ENCODE measurements around the gene SENP1. TPM values are rescaled to one million over a fixed set of nuclear protein-coding genes. Genes with fewer than 3 reads are reported as not detected.

SENP1 gene
- total RNA-seq, 4 donors from 2014 or later, result 14.3 to 19.4 (median 17.3) TPM

DNA sequence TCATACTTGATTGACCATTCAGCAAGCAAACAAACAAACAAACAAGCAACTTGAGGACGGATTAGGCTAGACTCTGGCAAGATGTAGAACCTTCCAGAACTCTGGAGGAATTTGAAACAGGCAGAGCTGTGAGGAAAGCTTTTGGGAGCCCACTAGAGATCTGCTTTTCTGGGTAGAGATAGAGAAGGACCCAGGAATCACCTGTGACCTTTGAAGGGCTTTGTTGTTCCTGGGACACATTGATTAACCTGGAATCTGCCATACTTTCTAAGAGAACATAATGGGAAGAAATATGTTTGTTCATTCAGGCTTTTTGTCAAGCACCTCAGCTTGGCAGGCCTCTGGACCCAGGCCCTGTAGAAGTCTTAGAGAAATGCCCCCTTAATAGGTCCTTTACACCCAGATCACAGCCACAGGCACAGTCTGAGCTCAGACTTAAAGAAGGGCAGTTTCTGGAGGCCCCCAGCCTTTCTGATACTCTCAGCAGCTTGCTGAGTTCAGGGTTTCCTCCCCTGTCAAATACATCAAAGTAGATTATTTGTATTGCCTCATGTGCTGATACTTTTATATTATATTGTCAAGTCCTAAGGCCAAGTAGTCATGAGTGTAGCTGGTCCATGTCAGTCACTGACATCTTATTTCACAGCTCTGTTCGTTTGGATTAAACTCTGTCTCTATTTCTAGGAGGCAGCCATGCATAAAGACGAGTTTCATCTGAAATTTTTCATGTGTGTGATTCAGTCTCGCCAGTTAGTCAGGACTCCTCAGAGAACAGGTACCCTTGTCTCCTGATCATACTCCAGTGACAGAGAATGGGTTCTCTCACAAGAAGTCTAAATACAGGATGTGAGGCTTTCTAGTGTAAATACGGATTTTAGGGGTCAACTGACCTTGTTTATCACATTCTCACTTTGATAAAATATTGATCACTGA lies 1.1 kb upstream of the SENP1 start:
- 80% methylated on average over 5 of the region's 5 CpGs for WGBS, 2 donors
- intact Hi-C loops (cut with DNase I; ENCODE audit: low total_unique reads), result no loop called here
- DNase-seq (ENCODE audit: low spot score in 2 of 2), result no peak
- TF ChIP-seq, protein P1, sequence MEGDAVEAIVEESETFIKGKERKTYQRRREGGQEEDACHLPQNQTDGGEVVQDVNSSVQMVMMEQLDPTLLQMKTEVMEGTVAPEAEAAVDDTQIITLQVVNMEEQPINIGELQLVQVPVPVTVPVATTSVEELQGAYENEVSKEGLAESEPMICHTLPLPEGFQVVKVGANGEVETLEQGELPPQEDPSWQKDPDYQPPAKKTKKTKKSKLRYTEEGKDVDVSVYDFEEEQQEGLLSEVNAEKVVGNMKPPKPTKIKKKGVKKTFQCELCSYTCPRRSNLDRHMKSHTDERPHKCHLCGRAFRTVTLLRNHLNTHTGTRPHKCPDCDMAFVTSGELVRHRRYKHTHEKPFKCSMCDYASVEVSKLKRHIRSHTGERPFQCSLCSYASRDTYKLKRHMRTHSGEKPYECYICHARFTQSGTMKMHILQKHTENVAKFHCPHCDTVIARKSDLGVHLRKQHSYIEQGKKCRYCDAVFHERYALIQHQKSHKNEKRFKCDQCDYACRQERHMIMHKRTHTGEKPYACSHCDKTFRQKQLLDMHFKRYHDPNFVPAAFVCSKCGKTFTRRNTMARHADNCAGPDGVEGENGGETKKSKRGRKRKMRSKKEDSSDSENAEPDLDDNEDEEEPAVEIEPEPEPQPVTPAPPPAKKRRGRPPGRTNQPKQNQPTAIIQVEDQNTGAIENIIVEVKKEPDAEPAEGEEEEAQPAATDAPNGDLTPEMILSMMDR (IDR thresholded peaks at IDR 0.05), result no peak
- no peak for TF ChIP-seq POLR2A (IDR thresholded peaks at IDR 0.05)
- no peak overlapping the region for H3K4me3 ChIP-seq (ENCODE audit: low read depth, poor library complexity, severe bottlenecking)

DNA sequence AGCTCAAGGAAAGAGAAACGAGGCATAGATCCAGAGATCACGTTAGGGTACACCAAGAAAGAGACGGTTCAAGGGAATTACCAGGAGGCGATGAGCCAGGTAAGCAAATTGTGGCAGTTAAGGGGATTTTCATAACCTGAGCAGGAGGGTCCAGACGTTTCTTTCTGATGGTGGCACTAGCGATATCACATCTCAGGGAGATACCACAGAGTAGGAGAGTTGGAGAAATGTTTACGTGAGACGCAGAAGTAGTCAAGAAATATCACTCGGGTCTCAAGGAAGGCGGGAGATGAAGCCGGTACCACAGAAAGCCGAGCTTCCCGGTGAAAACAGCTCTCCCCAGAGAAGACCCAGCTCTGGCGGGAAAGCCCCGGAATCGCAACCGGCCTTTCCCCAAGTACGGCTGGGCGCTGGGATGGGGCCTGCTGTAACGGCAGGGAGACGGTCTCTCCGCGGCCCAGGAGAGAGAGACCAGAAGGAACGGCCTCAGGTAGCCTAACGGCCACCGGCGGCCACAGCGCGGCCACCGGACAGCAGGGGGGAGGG lies 485 bp downstream of the SENP1 start:
- H3K4me3 ChIP-seq (ENCODE audit: low read depth, poor library complexity, severe bottlenecking), result peak overlapping the region; percentile 94
- intact Hi-C loops (cut with DNase I; ENCODE audit: low total_unique reads), result no loop called here
- no peak for TF ChIP-seq POLR2A (IDR thresholded peaks at IDR 0.05)
- TF ChIP-seq, protein P1 (IDR thresholded peaks at IDR 0.05), result no peak
- 0% methylated on average over 24 to 27 of the region's 30 CpGs for WGBS, 2 donors
- peak; percentile 16 to 87 for DNase-seq (ENCODE audit: low spot score in 2 of 2)

DNA sequence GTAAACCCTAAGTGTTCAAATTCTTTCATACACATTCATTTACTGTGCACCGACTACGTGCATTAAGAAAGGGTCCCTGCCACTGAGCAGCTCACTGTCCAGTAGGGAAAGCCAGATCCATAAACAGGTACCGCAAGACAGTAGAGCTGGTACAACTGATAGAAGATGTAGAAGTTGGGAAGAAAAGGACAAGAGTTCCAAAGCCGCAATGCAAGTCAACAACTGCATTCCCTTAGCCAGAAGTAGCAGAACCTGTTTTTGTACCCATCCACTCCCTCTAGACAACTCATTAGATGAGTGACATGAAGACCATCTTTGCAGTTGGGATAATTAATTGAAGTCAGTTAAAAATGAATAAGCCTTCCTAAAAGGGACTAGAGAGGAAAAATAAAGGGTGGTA lies 1.3 kb downstream of the SENP1 start:
- TF ChIP-seq, protein P1 (IDR thresholded peaks at IDR 0.05), result no peak
- no peak for TF ChIP-seq POLR2A (IDR thresholded peaks at IDR 0.05)
- WGBS, 2 donors, result 54 to 55% methylated on average over 4 of the region's 4 CpGs
- no peak for DNase-seq (ENCODE audit: low spot score in 2 of 2)
- intact Hi-C loops (cut with DNase I; ENCODE audit: low total_unique reads), result no loop called here
- H3K4me3 ChIP-seq (ENCODE audit: low read depth, poor library complexity, severe bottlenecking), result no peak overlapping the region

DNA sequence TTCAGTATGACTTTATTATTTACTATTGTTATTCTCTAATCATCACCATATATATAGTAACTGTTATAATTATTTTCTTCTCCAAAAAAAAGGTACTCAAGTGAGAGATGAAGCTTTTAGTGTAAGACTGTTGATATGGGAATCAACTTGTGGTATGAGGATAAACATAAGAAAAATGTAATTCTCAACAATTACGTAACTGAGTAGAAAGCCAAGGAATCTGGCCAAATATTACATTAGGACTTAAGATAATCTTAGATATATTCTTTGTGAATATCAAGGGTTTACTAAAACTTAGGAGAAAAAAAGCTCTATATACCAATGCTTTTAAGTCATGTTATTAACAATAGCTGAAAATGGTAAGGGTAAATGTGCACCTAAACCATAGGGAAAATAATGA lies 13.3 kb downstream of the SENP1 start:
- intact Hi-C loops (cut with DNase I; ENCODE audit: low total_unique reads), result no loop called here

DNA sequence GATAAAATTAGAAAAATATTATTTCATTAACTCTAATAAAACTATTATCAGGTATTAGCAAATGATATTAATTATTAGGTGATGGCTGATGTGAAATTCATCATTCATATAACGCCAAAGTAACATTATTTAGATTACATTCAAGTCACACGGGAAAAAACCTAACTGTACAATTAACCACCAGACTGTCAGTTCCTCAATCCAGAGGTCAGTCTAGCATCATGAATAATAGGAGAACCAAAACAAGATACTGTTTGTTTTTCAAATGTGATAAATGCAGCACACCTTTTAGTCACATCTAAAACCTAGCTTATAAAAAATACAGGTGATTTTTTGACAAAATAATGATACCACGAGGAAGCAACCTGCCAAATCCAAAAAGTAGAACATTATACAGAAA lies 19.6 kb downstream of the SENP1 start:
- TF ChIP-seq, protein P1 (IDR thresholded peaks at IDR 0.05), result no peak
- no peak for TF ChIP-seq POLR2A (IDR thresholded peaks at IDR 0.05)
- 84% methylated on average over 3 of the region's 3 CpGs for WGBS, 2 donors
- intact Hi-C loops (cut with DNase I; ENCODE audit: low total_unique reads), result no loop called here

More for the DNA sequence above, 13.3 kb downstream of the SENP1 start:
- H3K4me3 ChIP-seq (ENCODE audit: low read depth, poor library complexity, severe bottlenecking), result no peak overlapping the region
- 90 to 93% methylated on average over 1 of the region's 1 CpG for WGBS, 2 donors
- DNase-seq (ENCODE audit: low spot score in 2 of 2), result no peak
- no peak for TF ChIP-seq POLR2A (IDR thresholded peaks at IDR 0.05)
- TF ChIP-seq, protein P1 (IDR thresholded peaks at IDR 0.05), result no peak

More for the DNA sequence above, 19.6 kb downstream of the SENP1 start:
- no peak overlapping the region for H3K4me3 ChIP-seq (ENCODE audit: low read depth, poor library complexity, severe bottlenecking)
- DNase-seq (ENCODE audit: low spot score in 2 of 2), result no peak
